IPS DF 6.9 (cell line): Measurements from ENCODE around the gene CNR1.

Experiments
- DNase-seq: peaks from one replicate; pipeline ENCODE4 v3.0.0-alpha.2; 2013; ENCODE audit warnings: low read depth, low spot score
- H3K27ac ChIP-seq: one replicate; pipeline ENCODE4 v1.5.1; 2013; ENCODE audit warnings: low read length, control low read depth
- H3K27me3 ChIP-seq: 2 replicates; pipeline ENCODE4 v1.6.1; 2013; ENCODE audit warnings: mild to moderate bottlenecking, low read length; ENCODE audit not compliant: control insufficient read depth, insufficient read depth
- H3K36me3 ChIP-seq: 2 replicates; pipeline ENCODE4 v1.6.1; 2013; ENCODE audit warnings: low read length; ENCODE audit not compliant: control insufficient read depth, insufficient read depth
- H3K4me1 ChIP-seq: 2 replicates; pipeline ENCODE4 v1.6.1; 2013; ENCODE audit warnings: low read length; ENCODE audit not compliant: control insufficient read depth, insufficient read depth
- H3K4me3 ChIP-seq: 2 replicates; pipeline ENCODE4 v1.5.1; 2013; ENCODE audit warnings: mild to moderate bottlenecking, low read length
- H3K9me3 ChIP-seq: 2 replicates; pipeline ENCODE4 v1.6.1; 2013; ENCODE audit warnings: low read length, inconsistent platforms; ENCODE audit not compliant: control insufficient read depth, insufficient read depth
- WGBS: extraction: QIAGEN DNeasy Blood & Tissue Kit; methylation state at CpG from one replicate; pipeline ENCODE4 v1.1.7; 2013; ENCODE audit warnings: mixed read lengths, missing lambda C conversion rate; ENCODE audit not compliant: insufficient read length, insufficient coverage; 5-methylcytosine and 5-hydroxymethylcytosine counted together

Gene CNR1

GRCh38 chr6:88144637-88145297 lies 21.4 kb downstream of the CNR1 start:
- no CpG with 5 or more reads among the region's 20 CpGs for WGBS
- no peak for DNase-seq

GRCh38 chr6:88143421-88144157 lies 22.6 kb downstream of the CNR1 start:
- DNase-seq, result no peak
- Histone ChIP-seq H3K9me3 (no peaks in the 10 kb centered on the region), H3K4me3 (no peak overlapping the region)

More at GRCh38 chr6:88144637-88145297, 21.4 kb downstream of the CNR1 start:
- Histone ChIP-seq H3K4me1 (no peaks in the 10 kb centered on the region), H3K27ac (no peak overlapping the region), H3K9me3 (no peaks in the 10 kb centered on the region), H3K4me3 (no peak overlapping the region), H3K27me3 (no peaks in the 10 kb centered on the region), H3K36me3 (no peaks in the 10 kb centered on the region)

GRCh38 chr6:88142297-88142668 lies 23.9 kb downstream of the CNR1 start:
- Histone ChIP-seq H3K4me1 (no peaks in the 10 kb centered on the region), H3K27me3 (no peaks in the 10 kb centered on the region), H3K4me3 (no peak overlapping the region), H3K27ac (no peak overlapping the region), H3K9me3 (no peaks in the 10 kb centered on the region), H3K36me3 (no peaks in the 10 kb centered on the region)
- WGBS, result no CpG with 5 or more reads among the region's 3 CpGs
- no peak for DNase-seq

More at GRCh38 chr6:88143421-88144157, 22.6 kb downstream of the CNR1 start:
- no peaks in the 10 kb centered on the region for H3K36me3 ChIP-seq
- H3K27ac ChIP-seq, result no peak overlapping the region
- no CpG with 5 or more reads among the region's 14 CpGs for WGBS
- no peaks in the 10 kb centered on the region for H3K4me1 ChIP-seq
- H3K27me3 ChIP-seq, result no peaks in the 10 kb centered on the region

- Histone ChIP-seq H3K27me3 (no peaks in the 10 kb centered on the region), H3K9me3 (no peaks in the 10 kb centered on the region), H3K4me1 (no peaks in the 10 kb centered on the region), H3K4me3 (no peak overlapping the region), H3K36me3 (no peaks in the 10 kb centered on the region), H3K27ac (no peak overlapping the region)
- no peak for DNase-seq
- WGBS, result no CpG with 5 or more reads among the region's 9 CpGs
Observed at GRCh38 chr6:88141561-88142296, 24.4 kb downstream of the CNR1 start.

DNA sequence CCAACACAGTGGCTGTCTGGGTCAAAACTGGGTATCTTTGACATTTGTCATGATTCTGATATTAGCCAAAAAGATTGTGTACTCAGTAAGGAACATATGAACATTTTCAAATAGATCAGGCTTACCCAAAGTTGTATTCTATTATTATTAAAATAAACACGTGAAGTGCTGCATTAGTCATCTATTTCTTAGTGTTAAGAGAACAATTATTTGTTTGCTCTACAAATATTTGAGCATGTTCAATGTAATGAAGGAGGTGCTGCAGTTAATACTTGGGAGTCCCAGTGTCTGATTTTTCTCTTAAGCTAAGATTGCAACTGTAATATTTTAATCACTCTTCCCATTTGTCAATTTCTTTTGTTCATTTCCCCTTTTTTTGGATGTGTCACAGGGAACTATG lies 28.2 kb downstream of the CNR1 start:
- H3K4me1 ChIP-seq, result no peaks in the 10 kb centered on the region
- no peaks in the 10 kb centered on the region for H3K36me3 ChIP-seq
- no peaks in the 10 kb centered on the region for H3K27me3 ChIP-seq
- no CpG with 5 or more reads among the region's 1 CpG for WGBS
- no peak for DNase-seq
- H3K9me3 ChIP-seq, result no peaks in the 10 kb centered on the region
- no peak overlapping the region for H3K27ac ChIP-seq
- H3K4me3 ChIP-seq, result no peak overlapping the region

- Histone ChIP-seq H3K9me3 (no peaks in the 10 kb centered on the region), H3K36me3 (no peaks in the 10 kb centered on the region), H3K27ac (no peak overlapping the region), H3K27me3 (no peaks in the 10 kb centered on the region), H3K4me3 (no peak overlapping the region), H3K4me1 (no peaks in the 10 kb centered on the region)
- DNase-seq, result no peak
- no CpG with 5 or more reads among the region's 5 CpGs for WGBS
Observed at GRCh38 chr6:88135578-88136114, 30.5 kb downstream of the CNR1 start.

- no CpG with 5 or more reads among the region's 4 CpGs for WGBS
- no peaks in the 10 kb centered on the region for H3K4me1 ChIP-seq
- H3K4me3 ChIP-seq, result no peak overlapping the region
- H3K27ac ChIP-seq, result no peak overlapping the region
- no peak for DNase-seq
- H3K27me3 ChIP-seq, result no peaks in the 10 kb centered on the region
- H3K9me3 ChIP-seq, result no peaks in the 10 kb centered on the region
- no peaks in the 10 kb centered on the region for H3K36me3 ChIP-seq
Observed at GRCh38 chr6:88134575-88134974, 31.6 kb downstream of the CNR1 start.

- no peaks in the 10 kb centered on the region for H3K4me1 ChIP-seq
- H3K4me3 ChIP-seq, result no peak overlapping the region
- DNase-seq, result no peak
- H3K36me3 ChIP-seq, result no peaks in the 10 kb centered on the region
- H3K9me3 ChIP-seq, result no peaks in the 10 kb centered on the region
- no CpG with 5 or more reads among the region's 1 CpG for WGBS
- no peak overlapping the region for H3K27ac ChIP-seq
- no peaks in the 10 kb centered on the region for H3K27me3 ChIP-seq
Observed at GRCh38 chr6:88133718-88134117, 32.4 kb downstream of the CNR1 start.

DNA sequence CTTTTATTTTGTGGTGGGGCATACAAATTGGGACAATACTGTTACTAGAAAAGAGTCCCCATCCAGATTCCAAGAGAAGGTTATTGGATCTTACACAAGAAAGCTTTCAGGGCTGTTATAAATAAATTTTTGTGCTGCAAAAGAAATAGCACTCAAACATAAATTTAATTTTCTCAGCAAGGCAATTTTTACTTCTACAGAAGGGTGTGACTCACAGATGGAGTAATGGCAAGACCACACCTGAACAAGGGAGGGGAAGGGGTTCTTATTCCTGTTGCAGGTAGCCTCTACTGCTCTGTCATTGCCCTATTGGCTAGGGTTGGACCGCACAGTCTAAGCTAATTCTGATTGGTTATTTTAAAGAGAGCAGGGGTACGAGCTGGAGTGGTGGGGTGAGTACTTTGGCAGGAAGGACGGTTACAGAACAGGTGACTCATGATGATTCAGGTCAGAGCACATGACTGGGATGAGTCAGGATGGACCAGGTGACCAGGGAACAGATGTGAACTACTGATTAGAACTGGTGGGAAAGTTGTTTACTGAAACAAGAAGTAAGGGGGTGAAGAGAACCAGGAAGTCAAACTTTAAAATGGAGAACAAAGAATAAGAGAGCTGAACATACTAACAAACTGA lies 41.1 kb downstream of the CNR1 start:
- no peak for DNase-seq
- H3K4me1 ChIP-seq, result peaks cover 1% of the 10 kb centered on the region; the same call in 1 of the 2 replicates
- no peak overlapping the region for H3K27ac ChIP-seq
- H3K27me3 ChIP-seq, result no peaks in the 10 kb centered on the region
- WGBS, result no CpG with 5 or more reads among the region's 3 CpGs
- no peak overlapping the region for H3K4me3 ChIP-seq
- no peaks in the 10 kb centered on the region for H3K36me3 ChIP-seq
- H3K9me3 ChIP-seq, result peaks cover 2% of the 10 kb centered on the region; the same call in 1 of the 2 replicates

DNA sequence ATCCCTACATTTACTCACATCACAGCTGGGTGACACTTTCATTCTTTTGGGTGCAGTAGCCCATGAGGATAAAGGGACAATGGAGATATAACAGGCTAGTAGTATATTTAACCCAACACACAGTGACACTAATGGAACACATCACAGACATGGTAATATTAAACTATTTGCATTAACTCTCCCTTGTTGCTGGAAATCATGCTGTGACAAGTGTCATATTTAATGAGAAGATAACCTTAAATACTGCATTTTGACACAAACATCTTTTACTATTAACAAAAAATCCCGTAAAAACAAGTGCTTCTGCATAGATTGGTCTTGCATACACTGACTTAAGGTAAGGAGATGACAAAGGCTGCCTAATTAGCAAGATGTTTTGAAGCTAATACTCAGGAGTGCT lies 45.5 kb downstream of the CNR1 start:
- no peak for DNase-seq
- WGBS, result no CpG with 5 or more reads among the region's 1 CpG
- Histone ChIP-seq H3K27me3 (no peaks in the 10 kb centered on the region), H3K9me3 (peaks cover 2% of the 10 kb centered on the region; the same call in 1 of the 2 replicates), H3K27ac (no peak overlapping the region), H3K36me3 (no peaks in the 10 kb centered on the region), H3K4me1 (no peaks in the 10 kb centered on the region), H3K4me3 (no peak overlapping the region)
